ENCODE measurements around the gene SELENBP1. TPM values are rescaled to one million over a fixed set of nuclear protein-coding genes. Genes with fewer than 3 reads are reported as not detected.

SELENBP1 gene
- total RNA-seq, 1 experiment from 2014 or later: 29.8 TPM

GRCh38 chr1:151369302-151369610 is 3.2 kb downstream of the SELENBP1 start:
- no peak overlapping the region for H3K4me2 ChIP-seq (ENCODE audit: low read length)
- no peaks in the 10 kb centered on the region for H3K27me3 ChIP-seq (ENCODE audit: low read length)
- peaks cover 31% of the 10 kb centered on the region for H3K4me1 ChIP-seq (ENCODE audit: insufficient read depth, low read length)
- CTCF ChIA-PET: no interaction called here
- no peak overlapping the region for H2AFZ ChIP-seq (ENCODE audit: low read length)
- peaks cover 4% of the 10 kb centered on the region for H3K36me3 ChIP-seq (ENCODE audit: low read depth, low read length)
- BruUV-seq (replicated peaks): no TSS peak
- H3F3A ChIP-seq (ENCODE audit: low read length, unreplicated experiment): no peaks in the 10 kb centered on the region
- POLR2A ChIA-PET (ENCODE audit: unreplicated experiment): no interaction called here
- no peaks in the 10 kb centered on the region for H3K79me2 ChIP-seq (ENCODE audit: low read length)
- no peaks in the 10 kb centered on the region for H3K9me3 ChIP-seq (ENCODE audit: low read length)
- no peak overlapping the region for H3K4me3 ChIP-seq (ENCODE audit: low read length)
- no peaks in the 10 kb centered on the region for H4K20me1 ChIP-seq (ENCODE audit: low read length)
- no peak overlapping the region for H3K27ac ChIP-seq (ENCODE audit: low read length)
- H3K9me2 ChIP-seq (replicated peaks; ENCODE audit: low read length): no peaks in the 10 kb centered on the region
- ATAC-seq (no peak), DNase-seq (no peak)
- no peak overlapping the region for H3K9ac ChIP-seq (ENCODE audit: low read length)
- intact Hi-C loops (cut with micrococcal nuclease): no loop called here
- TF ChIP-seq CTCF (conservative IDR thresholded peaks at IDR 0.05; ENCODE audit: low read depth, low read length) (no peak), EZH2 (IDR thresholded peaks at IDR 0.05; ENCODE audit: low read length, unreplicated experiment) (no peak), EZH2phosphoT487 (IDR thresholded peaks at IDR 0.05; ENCODE audit: borderline replicate concordance, low read length) (no peak)

GRCh38 chr1:151368393-151369301 is 3.9 kb downstream of the SELENBP1 start:
- peaks cover 24% of the 10 kb centered on the region for H3K4me1 ChIP-seq (ENCODE audit: insufficient read depth, low read length)
- peaks cover 8% of the 10 kb centered on the region for H3K36me3 ChIP-seq (ENCODE audit: low read depth, low read length)
- TF ChIP-seq CTCF (conservative IDR thresholded peaks at IDR 0.05; ENCODE audit: low read depth, low read length) (no peak), EZH2phosphoT487 (IDR thresholded peaks at IDR 0.05; ENCODE audit: borderline replicate concordance, low read length) (no peak), EZH2 (IDR thresholded peaks at IDR 0.05; ENCODE audit: low read length, unreplicated experiment) (no peak)
- CTCF ChIA-PET: no interaction called here
- no peak overlapping the region for H3K27ac ChIP-seq (ENCODE audit: low read length)
- no peak overlapping the region for H2AFZ ChIP-seq (ENCODE audit: low read length)
- no peak overlapping the region for H3K4me3 ChIP-seq (ENCODE audit: low read length)
- H3K4me2 ChIP-seq (ENCODE audit: low read length): no peak overlapping the region
- DNase-seq (no peak), ATAC-seq (no peak)
- BruUV-seq (replicated peaks): no TSS peak
- no peaks in the 10 kb centered on the region for H3K79me2 ChIP-seq (ENCODE audit: low read length)
- no peaks in the 10 kb centered on the region for H3K9me2 ChIP-seq (replicated peaks; ENCODE audit: low read length)
- H4K20me1 ChIP-seq (ENCODE audit: low read length): no peaks in the 10 kb centered on the region
- H3K9ac ChIP-seq (ENCODE audit: low read length): no peak overlapping the region
- POLR2A ChIA-PET (ENCODE audit: unreplicated experiment): interaction anchor here (0.6 kb wide), 2 partner anchors 120 to 469 kb away, joined by 3 read pairs; no protein-coding TSS in a partner anchor
- no peaks in the 10 kb centered on the region; the same call in 1 of the 2 replicates for H3K9me3 ChIP-seq (ENCODE audit: low read length)
- H3K27me3 ChIP-seq (ENCODE audit: low read length): no peaks in the 10 kb centered on the region
- intact Hi-C loops (cut with micrococcal nuclease): no loop called here
- H3F3A ChIP-seq (ENCODE audit: low read length, unreplicated experiment): no peaks in the 10 kb centered on the region
